ENCODE measurements around the gene MAK. TPM values are rescaled to one million over a fixed set of nuclear protein-coding genes. Genes with fewer than 3 reads are reported as not detected.
"Not testable (repeated sequence)": the region's sequence is repeated elsewhere in the genome, so short reads cannot be mapped to it uniquely, and the experiment has no call there.

Gene MAK
- total RNA-seq, 1 experiment from 2014 or later, result 0.22 TPM

DNA sequence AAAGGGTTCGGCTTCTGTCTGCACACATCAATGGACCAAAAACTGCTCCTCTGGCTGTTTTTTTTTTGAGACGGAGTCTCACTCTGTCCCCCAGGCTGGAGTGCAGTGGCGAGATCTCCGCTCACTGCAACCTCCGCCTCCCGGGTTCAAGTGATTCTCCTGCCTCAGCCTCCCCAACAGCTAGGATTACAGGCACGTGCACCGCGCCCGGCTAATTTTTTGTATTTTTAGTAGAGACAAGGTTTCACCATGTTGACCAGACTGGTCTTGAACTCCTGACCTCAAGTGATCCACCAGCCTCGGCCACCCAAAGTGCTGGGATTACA lies 48.0 kb upstream of the MAK start:
- H3K4me3 ChIP-seq (replicated peaks in 1 of 2; ENCODE audit: low read depth in 1 of 2, low read length in 2 of 2), result peak overlapping the region; percentile 58 to 65
- H2AFZ ChIP-seq (ENCODE audit: low read depth, low read length, poor library complexity, severe bottlenecking); H3K36me3 ChIP-seq (ENCODE audit: control insufficient read depth in 1 of 2, insufficient read depth in 2 of 2, low read length in 2 of 2); H3K4me1 ChIP-seq (ENCODE audit: control insufficient read depth in 1 of 2, insufficient read depth in 2 of 2, low read length in 2 of 2); H3K27me3 ChIP-seq (ENCODE audit: insufficient read depth, low read length); H3K9me2 ChIP-seq (ENCODE audit: insufficient read depth); intact Hi-C loops (cut with micrococcal nuclease); H4K20me1 ChIP-seq (ENCODE audit: insufficient read depth); DNase-seq (ENCODE audit: low read depth, low spot score); RAD21 ChIA-PET (ENCODE audit: low non-redundant PET in 1 of 2, low total read pairs in 2 of 2, uncharacterized antibody in 2 of 2, unreplicated experiment in 2 of 2); H3K79me2 ChIP-seq (ENCODE audit: insufficient read depth, low read length); H3K9me3 ChIP-seq (ENCODE audit: control insufficient read depth in 1 of 2, insufficient read depth in 1 of 2, low read depth in 1 of 2, low read length in 2 of 2): not testable (repeated sequence)
- H3K4me2 ChIP-seq (ENCODE audit: low read length), result peak overlapping the region; percentile 68
- ATAC-seq, result peak; percentile 26
- peak overlapping the region; percentile 64 for H3K9ac ChIP-seq (ENCODE audit: low read length)
- TSS peak; percentile 73 for BruUV-seq (replicated peaks)
- ChIA-PET CTCF (interaction anchor here (0.8 to 1.2 kb wide), 2 partner anchors 12 to 183 kb away, joined by 3 to 5 read pairs; no protein-coding TSS in a partner anchor), POLR2A (interaction anchor here (0.9 kb wide), 1 partner anchor 190 kb away, joined by 3 read pairs; no protein-coding TSS in a partner anchor)
- H3K27ac ChIP-seq (ENCODE audit: low read depth, low read length), result peak overlapping the region; percentile 62

DNA sequence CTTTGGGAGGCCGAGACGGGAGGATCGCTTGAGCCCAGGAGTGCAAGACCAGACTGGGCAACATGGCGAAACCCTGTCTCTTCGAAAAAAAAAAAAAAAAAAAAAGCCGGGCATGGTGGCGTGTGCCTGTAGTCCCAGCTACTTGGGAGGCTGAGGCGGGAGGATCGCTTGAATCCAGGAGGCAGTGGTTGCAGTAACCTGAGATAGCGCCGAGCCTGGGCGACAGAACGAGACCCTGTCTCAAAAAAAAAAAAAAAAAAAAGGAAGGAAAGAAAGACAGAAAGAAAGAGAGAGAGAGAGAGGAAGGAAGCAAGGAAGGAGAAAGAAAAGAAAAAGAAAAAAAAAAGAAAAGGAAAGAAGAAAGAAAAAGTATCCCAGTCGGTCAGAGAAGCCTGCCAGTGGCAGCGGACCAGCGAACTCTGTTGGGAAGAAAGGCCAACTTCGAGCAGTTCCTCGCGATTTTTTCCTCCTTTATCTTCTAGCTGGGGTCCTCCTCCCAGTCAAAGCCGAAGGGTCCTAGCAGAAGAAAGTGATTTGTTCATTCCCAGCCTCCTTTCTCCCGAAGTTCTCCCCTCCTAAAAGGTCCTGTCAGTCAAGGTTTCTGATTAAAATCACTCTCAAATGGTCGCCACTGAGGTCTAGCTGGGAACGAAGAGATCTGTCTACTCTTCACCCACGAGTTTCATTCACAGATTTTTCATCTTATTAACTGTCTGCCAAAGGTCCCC lies 46.1 kb upstream of the MAK start:
- ChIA-PET CTCF (no interaction called here), RAD21 (ENCODE audit: low non-redundant PET in 1 of 2, low total read pairs in 2 of 2, uncharacterized antibody in 2 of 2, unreplicated experiment in 2 of 2) (no interaction called here), POLR2A (no interaction called here)
- no peaks in the 10 kb centered on the region for H3K9me2 ChIP-seq (ENCODE audit: insufficient read depth)
- DNase-seq (ENCODE audit: low read depth, low spot score), result no peak
- H3K4me1 ChIP-seq (ENCODE audit: control insufficient read depth in 1 of 2, insufficient read depth in 2 of 2, low read length in 2 of 2), result peaks cover 3 to 6% of the 10 kb centered on the region in 2 experiments; a peak in 1 of 4 replicates
- H3K36me3 ChIP-seq (ENCODE audit: control insufficient read depth in 1 of 2, insufficient read depth in 2 of 2, low read length in 2 of 2), result no peaks in the 10 kb centered on the region
- no peak overlapping the region for H3K27ac ChIP-seq (ENCODE audit: low read depth, low read length)
- H3K27me3 ChIP-seq (ENCODE audit: insufficient read depth, low read length), result no peaks in the 10 kb centered on the region
- ATAC-seq, result no peak
- H3K79me2 ChIP-seq (ENCODE audit: insufficient read depth, low read length), result no peaks in the 10 kb centered on the region
- H3K4me2 ChIP-seq (ENCODE audit: low read length), result no peak overlapping the region
- no peak overlapping the region for H3K4me3 ChIP-seq (replicated peaks in 1 of 2; ENCODE audit: low read depth in 1 of 2, low read length in 2 of 2)
- H3K9ac ChIP-seq (ENCODE audit: low read length), result no peak overlapping the region
- no TSS peak for BruUV-seq (replicated peaks)
- intact Hi-C loops (cut with micrococcal nuclease), result no loop called here
- H4K20me1 ChIP-seq (ENCODE audit: insufficient read depth), result no peaks in the 10 kb centered on the region
- H3K9me3 ChIP-seq (ENCODE audit: control insufficient read depth in 1 of 2, insufficient read depth in 1 of 2, low read depth in 1 of 2, low read length in 2 of 2), result no peaks in the 10 kb centered on the region
- H2AFZ ChIP-seq (ENCODE audit: low read depth, low read length, poor library complexity, severe bottlenecking), result no peak overlapping the region
- TF ChIP-seq RAD21 (IDR thresholded peaks at IDR 0.05; ENCODE audit: low read depth) (no peak), CBX3 (IDR thresholded peaks at IDR 0.05; ENCODE audit: low read depth) (no peak), CEBPB (IDR thresholded peaks at IDR 0.05; ENCODE audit: low read depth) (no peak), ZNF274 (IDR thresholded peaks at IDR 0.05; ENCODE audit: low read depth, low read length) (no peak), POLR2AphosphoS5 (IDR thresholded peaks at IDR 0.05; ENCODE audit: low read depth, low read length) (no peak), EZH2phosphoT487 (IDR thresholded peaks at IDR 0.05; ENCODE audit: borderline replicate concordance) (no peak), SIN3A (IDR thresholded peaks at IDR 0.05; ENCODE audit: low read depth) (no peak), TCF7L2 (IDR thresholded peaks at IDR 0.05; ENCODE audit: borderline replicate concordance, extremely low read depth, insufficient read depth, insufficient read length) (no peak), SP1 (IDR thresholded peaks at IDR 0.05; ENCODE audit: low read depth) (no peak), POLR2A (IDR thresholded peaks at IDR 0.05; ENCODE audit: borderline replicate concordance, extremely low read depth, insufficient read depth, insufficient read length) (no peak), YY1 (IDR thresholded peaks at IDR 0.05; ENCODE audit: extremely low read depth, insufficient replicate concordance, low read depth, low read length) (no peak), EGR1 (IDR thresholded peaks at IDR 0.05; ENCODE audit: low read depth) (no peak), JUND (IDR thresholded peaks at IDR 0.05) (no peak)
- TF ChIP-seq, protein P1, sequence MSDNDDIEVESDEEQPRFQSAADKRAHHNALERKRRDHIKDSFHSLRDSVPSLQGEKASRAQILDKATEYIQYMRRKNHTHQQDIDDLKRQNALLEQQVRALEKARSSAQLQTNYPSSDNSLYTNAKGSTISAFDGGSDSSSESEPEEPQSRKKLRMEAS (IDR thresholded peaks at IDR 0.05), result no peak
- TF ChIP-seq, protein P2, sequence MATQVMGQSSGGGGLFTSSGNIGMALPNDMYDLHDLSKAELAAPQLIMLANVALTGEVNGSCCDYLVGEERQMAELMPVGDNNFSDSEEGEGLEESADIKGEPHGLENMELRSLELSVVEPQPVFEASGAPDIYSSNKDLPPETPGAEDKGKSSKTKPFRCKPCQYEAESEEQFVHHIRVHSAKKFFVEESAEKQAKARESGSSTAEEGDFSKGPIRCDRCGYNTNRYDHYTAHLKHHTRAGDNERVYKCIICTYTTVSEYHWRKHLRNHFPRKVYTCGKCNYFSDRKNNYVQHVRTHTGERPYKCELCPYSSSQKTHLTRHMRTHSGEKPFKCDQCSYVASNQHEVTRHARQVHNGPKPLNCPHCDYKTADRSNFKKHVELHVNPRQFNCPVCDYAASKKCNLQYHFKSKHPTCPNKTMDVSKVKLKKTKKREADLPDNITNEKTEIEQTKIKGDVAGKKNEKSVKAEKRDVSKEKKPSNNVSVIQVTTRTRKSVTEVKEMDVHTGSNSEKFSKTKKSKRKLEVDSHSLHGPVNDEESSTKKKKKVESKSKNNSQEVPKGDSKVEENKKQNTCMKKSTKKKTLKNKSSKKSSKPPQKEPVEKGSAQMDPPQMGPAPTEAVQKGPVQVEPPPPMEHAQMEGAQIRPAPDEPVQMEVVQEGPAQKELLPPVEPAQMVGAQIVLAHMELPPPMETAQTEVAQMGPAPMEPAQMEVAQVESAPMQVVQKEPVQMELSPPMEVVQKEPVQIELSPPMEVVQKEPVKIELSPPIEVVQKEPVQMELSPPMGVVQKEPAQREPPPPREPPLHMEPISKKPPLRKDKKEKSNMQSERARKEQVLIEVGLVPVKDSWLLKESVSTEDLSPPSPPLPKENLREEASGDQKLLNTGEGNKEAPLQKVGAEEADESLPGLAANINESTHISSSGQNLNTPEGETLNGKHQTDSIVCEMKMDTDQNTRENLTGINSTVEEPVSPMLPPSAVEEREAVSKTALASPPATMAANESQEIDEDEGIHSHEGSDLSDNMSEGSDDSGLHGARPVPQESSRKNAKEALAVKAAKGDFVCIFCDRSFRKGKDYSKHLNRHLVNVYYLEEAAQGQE (IDR thresholded peaks at IDR 0.05; ENCODE audit: low read depth), result no peak
- TF ChIP-seq, protein P3, sequence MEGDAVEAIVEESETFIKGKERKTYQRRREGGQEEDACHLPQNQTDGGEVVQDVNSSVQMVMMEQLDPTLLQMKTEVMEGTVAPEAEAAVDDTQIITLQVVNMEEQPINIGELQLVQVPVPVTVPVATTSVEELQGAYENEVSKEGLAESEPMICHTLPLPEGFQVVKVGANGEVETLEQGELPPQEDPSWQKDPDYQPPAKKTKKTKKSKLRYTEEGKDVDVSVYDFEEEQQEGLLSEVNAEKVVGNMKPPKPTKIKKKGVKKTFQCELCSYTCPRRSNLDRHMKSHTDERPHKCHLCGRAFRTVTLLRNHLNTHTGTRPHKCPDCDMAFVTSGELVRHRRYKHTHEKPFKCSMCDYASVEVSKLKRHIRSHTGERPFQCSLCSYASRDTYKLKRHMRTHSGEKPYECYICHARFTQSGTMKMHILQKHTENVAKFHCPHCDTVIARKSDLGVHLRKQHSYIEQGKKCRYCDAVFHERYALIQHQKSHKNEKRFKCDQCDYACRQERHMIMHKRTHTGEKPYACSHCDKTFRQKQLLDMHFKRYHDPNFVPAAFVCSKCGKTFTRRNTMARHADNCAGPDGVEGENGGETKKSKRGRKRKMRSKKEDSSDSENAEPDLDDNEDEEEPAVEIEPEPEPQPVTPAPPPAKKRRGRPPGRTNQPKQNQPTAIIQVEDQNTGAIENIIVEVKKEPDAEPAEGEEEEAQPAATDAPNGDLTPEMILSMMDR (IDR thresholded peaks at IDR 0.05 in 2 of 3, conservative IDR thresholded peaks at IDR 0.05 in 1 of 3; ENCODE audit: borderline replicate concordance in 1 of 3, insufficient read depth in 1 of 3, low read depth in 2 of 3, low read length in 2 of 3), result no peak
